ENCODE results near the gene CAMK1. TPM values are rescaled to one million over a fixed set of nuclear protein-coding genes. Genes with fewer than 3 reads are reported as not detected.
A peak's percentile ranks its signal among the peaks of the same experiment; 100 is the strongest.

The CAMK1 gene
- total RNA-seq, 1 donor from 2014 or later: 116 TPM

- peaks cover 89% of the 10 kb centered on the region for H3K36me3 Mint-ChIP-seq (ENCODE audit: low read depth)
- H3K9me3 Mint-ChIP-seq: no peaks in the 10 kb centered on the region
Observed at GRCh38 chr3:9744162-9744561, 25.6 kb downstream of the CAMK1 start.

GRCh38 chr3:9743548-9743947, 26.2 kb downstream of the CAMK1 start:
- Mint-ChIP-seq H3K36me3 (ENCODE audit: low read depth) (peaks cover 88% of the 10 kb centered on the region), H3K4me1 (ENCODE audit: low read depth) (peaks cover 2% of the 10 kb centered on the region), H3K27ac (no peak overlapping the region), H3K4me3 (ENCODE audit: low read depth) (no peak overlapping the region), H3K27me3 (ENCODE audit: low read depth) (no peaks in the 10 kb centered on the region), H3K9me3 (no peaks in the 10 kb centered on the region)
- intact Hi-C loops (cut with micrococcal nuclease): no loop called here
- no peak for DNase-seq (ENCODE audit: low spot score)

More at GRCh38 chr3:9744162-9744561, 25.6 kb downstream of the CAMK1 start:
- Mint-ChIP-seq H3K4me3 (ENCODE audit: low read depth) (no peak overlapping the region), H3K4me1 (ENCODE audit: low read depth) (peaks cover 5% of the 10 kb centered on the region), H3K27me3 (ENCODE audit: low read depth) (no peaks in the 10 kb centered on the region), H3K27ac (no peak overlapping the region)
- intact Hi-C loops (cut with micrococcal nuclease): no loop called here
- no peak for DNase-seq (ENCODE audit: low spot score)

GRCh38 chr3:9742560-9742959, 27.2 kb downstream of the CAMK1 start:
- no peak overlapping the region for H3K27ac Mint-ChIP-seq
- H3K9me3 Mint-ChIP-seq: no peaks in the 10 kb centered on the region
- H3K4me3 Mint-ChIP-seq (ENCODE audit: low read depth): no peak overlapping the region
- peaks cover 85% of the 10 kb centered on the region for H3K36me3 Mint-ChIP-seq (ENCODE audit: low read depth)
- intact Hi-C loops (cut with micrococcal nuclease): no loop called here
- H3K4me1 Mint-ChIP-seq (ENCODE audit: low read depth): peaks cover 2% of the 10 kb centered on the region
- DNase-seq (ENCODE audit: low spot score): no peak
- H3K27me3 Mint-ChIP-seq (ENCODE audit: low read depth): no peaks in the 10 kb centered on the region

GRCh38 chr3:9739181-9739580, 30.6 kb downstream of the CAMK1 start:
- Mint-ChIP-seq H3K27ac (no peak overlapping the region), H3K27me3 (ENCODE audit: low read depth) (no peaks in the 10 kb centered on the region)
- intact Hi-C loops (cut with micrococcal nuclease): no loop called here

GRCh38 chr3:9736831-9737230, 32.9 kb downstream of the CAMK1 start:
- no peak for DNase-seq (ENCODE audit: low spot score)
- peaks cover 35% of the 10 kb centered on the region for H3K4me1 Mint-ChIP-seq (ENCODE audit: low read depth)
- H3K9me3 Mint-ChIP-seq: no peaks in the 10 kb centered on the region
- intact Hi-C loops (cut with micrococcal nuclease): no loop called here
- no peaks in the 10 kb centered on the region for H3K27me3 Mint-ChIP-seq (ENCODE audit: low read depth)
- H3K27ac Mint-ChIP-seq: peak overlapping the region; percentile 10
- H3K4me3 Mint-ChIP-seq (ENCODE audit: low read depth): no peak overlapping the region
- H3K36me3 Mint-ChIP-seq (ENCODE audit: low read depth): peaks cover 82% of the 10 kb centered on the region

More at GRCh38 chr3:9739181-9739580, 30.6 kb downstream of the CAMK1 start:
- Mint-ChIP-seq H3K4me1 (ENCODE audit: low read depth) (peaks cover 18% of the 10 kb centered on the region), H3K9me3 (no peaks in the 10 kb centered on the region), H3K4me3 (ENCODE audit: low read depth) (no peak overlapping the region), H3K36me3 (ENCODE audit: low read depth) (peaks cover 84% of the 10 kb centered on the region)
- no peak for DNase-seq (ENCODE audit: low spot score)

GRCh38 chr3:9732740-9733115, 37.0 kb downstream of the CAMK1 start:
- no peak for DNase-seq (ENCODE audit: low spot score)
- Mint-ChIP-seq H3K4me3 (ENCODE audit: low read depth) (peak overlapping the region; percentile 96), H3K4me1 (ENCODE audit: low read depth) (peaks cover 53% of the 10 kb centered on the region), H3K27me3 (ENCODE audit: low read depth) (no peaks in the 10 kb centered on the region), H3K36me3 (ENCODE audit: low read depth) (peaks cover 45% of the 10 kb centered on the region), H3K27ac (peak overlapping the region; percentile 83), H3K9me3 (no peaks in the 10 kb centered on the region)
- intact Hi-C loops (cut with micrococcal nuclease): loop anchor here (5.0 kb wide), 1 partner anchor 590 kb away; the partner anchor contains the start of gene SEC13

- Mint-ChIP-seq H3K4me3 (ENCODE audit: low read depth) (peak overlapping the region; percentile 96), H3K9me3 (no peaks in the 10 kb centered on the region), H3K36me3 (ENCODE audit: low read depth) (peaks cover 43% of the 10 kb centered on the region), H3K4me1 (ENCODE audit: low read depth) (peaks cover 56% of the 10 kb centered on the region), H3K27ac (peak overlapping the region; percentile 83), H3K27me3 (ENCODE audit: low read depth) (no peaks in the 10 kb centered on the region)
- DNase-seq (ENCODE audit: low spot score): peak; percentile 47
- intact Hi-C loops (cut with micrococcal nuclease): loop anchor here (5.0 kb wide), 1 partner anchor 590 kb away; the partner anchor contains the start of gene SEC13
Observed at GRCh38 chr3:9732080-9732739, 37.5 kb downstream of the CAMK1 start.

GRCh38 chr3:9731206-9732079, 38.3 kb downstream of the CAMK1 start, which contains the start of gene BRPF1:
Gene BRPF1 (plus strand): TSS chr3:9731735. CDS start chr3:9734141, 2,406 bp downstream.
- H3K4me3 Mint-ChIP-seq (ENCODE audit: low read depth): peak within 1 kb of the TSS; percentile 96
- peaks cover 35% of the 10 kb centered on the region for H3K36me3 Mint-ChIP-seq (ENCODE audit: low read depth)
- peak within 1 kb of the TSS; percentile 90 for H3K27ac Mint-ChIP-seq
- intact Hi-C loops (cut with micrococcal nuclease): loop anchor here (1.0 to 5.0 kb wide), 8 partner anchors 18 to 591 kb away; partner anchors contain the start of genes CRELD1, JAGN1, MTMR14 and OGG1
- peaks cover 57% of the 10 kb centered on the region for H3K4me1 Mint-ChIP-seq (ENCODE audit: low read depth)
- no peaks in the 10 kb centered on the region for H3K9me3 Mint-ChIP-seq
- no peaks in the 10 kb centered on the region for H3K27me3 Mint-ChIP-seq (ENCODE audit: low read depth)
- peak; percentile 96 for DNase-seq (ENCODE audit: low spot score)

GRCh38 chr3:9730657-9731205, 39.0 kb downstream of the CAMK1 start:
- intact Hi-C loops (cut with micrococcal nuclease): loop anchor here (1.0 to 5.0 kb wide), 8 partner anchors 19 to 592 kb away; partner anchors contain the start of genes CRELD1, JAGN1, MTMR14 and OGG1
- DNase-seq (ENCODE audit: low spot score): no peak
- peaks cover 55% of the 10 kb centered on the region for H3K4me1 Mint-ChIP-seq (ENCODE audit: low read depth)
- H3K27me3 Mint-ChIP-seq (ENCODE audit: low read depth): no peaks in the 10 kb centered on the region
- peak overlapping the region; percentile 67 for H3K27ac Mint-ChIP-seq
- peaks cover 31% of the 10 kb centered on the region for H3K36me3 Mint-ChIP-seq (ENCODE audit: low read depth)
- H3K4me3 Mint-ChIP-seq (ENCODE audit: low read depth): peak overlapping the region; percentile 85
- H3K9me3 Mint-ChIP-seq: no peaks in the 10 kb centered on the region

GRCh38 chr3:9729419-9729818, 40.3 kb downstream of the CAMK1 start:
- intact Hi-C loops (cut with micrococcal nuclease): loop anchor here (5.0 kb wide), 1 partner anchor 227 kb away; no protein-coding TSS in a partner anchor
- Mint-ChIP-seq H3K27ac (no peak overlapping the region), H3K4me3 (ENCODE audit: low read depth) (no peak overlapping the region), H3K36me3 (ENCODE audit: low read depth) (peaks cover 18% of the 10 kb centered on the region), H3K4me1 (ENCODE audit: low read depth) (peaks cover 50% of the 10 kb centered on the region), H3K27me3 (ENCODE audit: low read depth) (no peaks in the 10 kb centered on the region), H3K9me3 (no peaks in the 10 kb centered on the region)
- DNase-seq (ENCODE audit: low spot score): no peak

- DNase-seq (ENCODE audit: low spot score): no peak
- intact Hi-C loops (cut with micrococcal nuclease): loop anchor here (5.0 kb wide), 1 partner anchor 225 kb away; no protein-coding TSS in a partner anchor
- H3K27ac Mint-ChIP-seq: peak overlapping the region; percentile 20
- peaks cover 5% of the 10 kb centered on the region for H3K36me3 Mint-ChIP-seq (ENCODE audit: low read depth)
- no peaks in the 10 kb centered on the region for H3K27me3 Mint-ChIP-seq (ENCODE audit: low read depth)
- no peak overlapping the region for H3K4me3 Mint-ChIP-seq (ENCODE audit: low read depth)
- peaks cover 37% of the 10 kb centered on the region for H3K4me1 Mint-ChIP-seq (ENCODE audit: low read depth)
- H3K9me3 Mint-ChIP-seq: no peaks in the 10 kb centered on the region
Observed at GRCh38 chr3:9727743-9728142, 42.0 kb downstream of the CAMK1 start.

- Mint-ChIP-seq H3K4me3 (ENCODE audit: low read depth) (peak overlapping the region; percentile 68), H3K36me3 (ENCODE audit: low read depth) (no peaks in the 10 kb centered on the region), H3K27ac (peak overlapping the region; percentile 20), H3K4me1 (ENCODE audit: low read depth) (peaks cover 32% of the 10 kb centered on the region), H3K9me3 (no peaks in the 10 kb centered on the region), H3K27me3 (ENCODE audit: low read depth) (no peaks in the 10 kb centered on the region)
- intact Hi-C loops (cut with micrococcal nuclease): loop anchor here (5.0 kb wide), 1 partner anchor 225 kb away; no protein-coding TSS in a partner anchor
- peak; percentile 60 for DNase-seq (ENCODE audit: low spot score)
Observed at GRCh38 chr3:9727041-9727595, 42.6 kb downstream of the CAMK1 start.

Data from activated T-helper 2 cell treated with anti-CD3 and anti-CD28 coated beads, Interferon-gamma antibody, Interleukin-2, Interleukin-4, amounts not matched to agents 10 μg/mL and 5 μg/mL and 100 μg/mL, durations not matched to agents 14 hours and 24 hours and 36 hours (primary cell).